ENCODE measurements around the gene ARHGEF19. TPM values are rescaled to one million over a fixed set of nuclear protein-coding genes. Genes with fewer than 3 reads are reported as not detected.

ARHGEF19 gene
- total RNA-seq, 1 experiment from 2014 or later, result 13.8 TPM

DNA sequence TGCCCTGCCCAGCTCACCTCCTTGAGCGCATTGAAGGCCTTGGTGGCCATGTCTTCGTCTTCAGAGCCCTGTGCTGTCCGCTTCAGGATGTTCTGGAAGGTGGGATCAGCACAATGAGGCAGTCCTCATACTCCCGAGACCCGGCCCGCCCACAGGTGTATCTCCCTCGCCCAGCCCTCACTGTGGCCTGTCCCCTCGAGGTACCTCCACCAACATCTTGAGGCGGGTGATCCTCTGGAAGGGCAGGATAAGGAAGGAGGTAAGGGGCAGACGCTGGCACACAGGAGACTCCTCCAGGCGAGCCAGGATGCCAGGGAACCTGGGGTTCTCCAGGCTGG lies 7.1 kb downstream of the ARHGEF19 start:
- ChIA-PET CTCF (interaction anchor here (0.7 kb wide), 1 partner anchor 11 kb away, joined by 4 read pairs; no protein-coding TSS in a partner anchor), POLR2A (ENCODE audit: unreplicated experiment) (no interaction called here)
- Histone ChIP-seq H3K4me1 (ENCODE audit: insufficient read depth, low read length) (peaks cover 12% of the 10 kb centered on the region), H3K36me3 (ENCODE audit: low read depth, low read length) (no peaks in the 10 kb centered on the region), H2AFZ (ENCODE audit: low read length) (no peak overlapping the region), H3K27ac (ENCODE audit: low read length) (no peak overlapping the region), H4K20me1 (ENCODE audit: low read length) (no peaks in the 10 kb centered on the region), H3K9ac (ENCODE audit: low read length) (no peak overlapping the region), H3K27me3 (ENCODE audit: low read length) (no peaks in the 10 kb centered on the region), H3K9me2 (replicated peaks; ENCODE audit: low read length) (no peaks in the 10 kb centered on the region), H3K4me2 (ENCODE audit: low read length) (no peak overlapping the region), H3F3A (ENCODE audit: low read length, unreplicated experiment) (no peaks in the 10 kb centered on the region), H3K9me3 (ENCODE audit: low read length) (no peaks in the 10 kb centered on the region), H3K79me2 (ENCODE audit: low read length) (peaks cover 6% of the 10 kb centered on the region; the same call in 1 of the 2 replicates), H3K4me3 (ENCODE audit: low read length) (no peak overlapping the region)
- DNase-seq (no peak), ATAC-seq (no peak)
- no TSS peak for BruUV-seq (replicated peaks)
- TF ChIP-seq, protein P1, sequence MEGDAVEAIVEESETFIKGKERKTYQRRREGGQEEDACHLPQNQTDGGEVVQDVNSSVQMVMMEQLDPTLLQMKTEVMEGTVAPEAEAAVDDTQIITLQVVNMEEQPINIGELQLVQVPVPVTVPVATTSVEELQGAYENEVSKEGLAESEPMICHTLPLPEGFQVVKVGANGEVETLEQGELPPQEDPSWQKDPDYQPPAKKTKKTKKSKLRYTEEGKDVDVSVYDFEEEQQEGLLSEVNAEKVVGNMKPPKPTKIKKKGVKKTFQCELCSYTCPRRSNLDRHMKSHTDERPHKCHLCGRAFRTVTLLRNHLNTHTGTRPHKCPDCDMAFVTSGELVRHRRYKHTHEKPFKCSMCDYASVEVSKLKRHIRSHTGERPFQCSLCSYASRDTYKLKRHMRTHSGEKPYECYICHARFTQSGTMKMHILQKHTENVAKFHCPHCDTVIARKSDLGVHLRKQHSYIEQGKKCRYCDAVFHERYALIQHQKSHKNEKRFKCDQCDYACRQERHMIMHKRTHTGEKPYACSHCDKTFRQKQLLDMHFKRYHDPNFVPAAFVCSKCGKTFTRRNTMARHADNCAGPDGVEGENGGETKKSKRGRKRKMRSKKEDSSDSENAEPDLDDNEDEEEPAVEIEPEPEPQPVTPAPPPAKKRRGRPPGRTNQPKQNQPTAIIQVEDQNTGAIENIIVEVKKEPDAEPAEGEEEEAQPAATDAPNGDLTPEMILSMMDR (conservative IDR thresholded peaks at IDR 0.05; ENCODE audit: low read depth, low read length), result no peak; the same call in 1 of the 2 replicates
- no peak for TF ChIP-seq EZH2phosphoT487 (IDR thresholded peaks at IDR 0.05; ENCODE audit: borderline replicate concordance, low read length)
- no peak for TF ChIP-seq EZH2 (IDR thresholded peaks at IDR 0.05; ENCODE audit: low read length, unreplicated experiment)
- intact Hi-C loops (cut with micrococcal nuclease), result loop anchor here (5.0 kb wide), 1 partner anchor 37 kb away; no protein-coding TSS in a partner anchor

DNA sequence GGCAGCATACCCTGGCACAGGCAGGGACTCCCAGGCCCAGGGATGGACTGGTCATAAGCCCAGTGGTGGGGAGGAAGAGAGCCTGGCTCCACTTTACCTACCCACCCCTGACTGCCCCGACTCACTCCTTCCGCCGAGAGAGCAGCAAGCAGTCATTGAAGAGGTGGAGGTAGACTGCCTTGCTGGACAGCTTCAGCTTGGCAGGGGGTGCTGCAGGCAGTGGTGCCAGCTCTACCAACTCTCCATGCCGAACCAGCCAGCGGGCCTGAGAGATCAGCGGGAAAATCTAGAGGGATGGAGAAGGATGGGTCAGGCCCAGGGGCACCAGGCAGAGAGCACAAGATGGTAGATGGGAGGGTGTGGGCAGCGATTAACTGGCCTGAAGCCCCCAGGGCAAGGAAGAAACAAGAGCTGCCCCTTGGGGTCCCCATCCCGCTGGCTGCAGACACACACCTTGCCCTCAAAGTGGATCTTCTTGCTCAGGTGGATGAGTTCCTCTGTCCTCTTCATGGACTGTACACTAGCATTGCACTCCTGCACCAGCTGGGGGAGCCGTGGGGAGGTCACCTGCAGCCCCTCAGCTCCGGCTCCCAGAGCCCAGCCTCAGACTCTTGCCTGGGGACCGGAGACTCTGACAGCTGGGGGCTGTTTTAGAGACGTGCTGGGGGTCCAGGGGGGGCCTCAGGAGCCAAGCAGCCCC lies 7.7 kb downstream of the ARHGEF19 start:
- ChIA-PET CTCF (interaction anchor here (0.7 kb wide), 1 partner anchor 12 kb away, joined by 4 read pairs; no protein-coding TSS in a partner anchor), POLR2A (ENCODE audit: unreplicated experiment) (no interaction called here)

More for the DNA sequence above, 7.7 kb downstream of the ARHGEF19 start:
- intact Hi-C loops (cut with micrococcal nuclease), result loop anchor here (5.0 kb wide), 1 partner anchor 38 kb away; no protein-coding TSS in a partner anchor
- ATAC-seq (no peak), DNase-seq (peak; percentile 35)
- no peaks in the 10 kb centered on the region for H3K27me3 ChIP-seq (ENCODE audit: low read length)
- H3K4me1 ChIP-seq (ENCODE audit: insufficient read depth, low read length), result peaks cover 12% of the 10 kb centered on the region
- no peaks in the 10 kb centered on the region for H3K9me2 ChIP-seq (replicated peaks; ENCODE audit: low read length)
- H3K27ac ChIP-seq (ENCODE audit: low read length), result no peak overlapping the region
- no peak overlapping the region for H3K9ac ChIP-seq (ENCODE audit: low read length)
- H2AFZ ChIP-seq (ENCODE audit: low read length), result no peak overlapping the region
- no peak overlapping the region for H3K4me2 ChIP-seq (ENCODE audit: low read length)
- no peak overlapping the region for H3K4me3 ChIP-seq (ENCODE audit: low read length)
- TF ChIP-seq, protein P1 (conservative IDR thresholded peaks at IDR 0.05; ENCODE audit: low read depth, low read length), result peak; percentile 58
- no peak for TF ChIP-seq EZH2 (IDR thresholded peaks at IDR 0.05; ENCODE audit: low read length, unreplicated experiment)
- no peak for TF ChIP-seq EZH2phosphoT487 (IDR thresholded peaks at IDR 0.05; ENCODE audit: borderline replicate concordance, low read length)
- no peaks in the 10 kb centered on the region for H4K20me1 ChIP-seq (ENCODE audit: low read length)
- H3K79me2 ChIP-seq (ENCODE audit: low read length), result peaks cover 6% of the 10 kb centered on the region; the same call in 1 of the 2 replicates
- no peaks in the 10 kb centered on the region for H3F3A ChIP-seq (ENCODE audit: low read length, unreplicated experiment)
- H3K36me3 ChIP-seq (ENCODE audit: low read depth, low read length), result no peaks in the 10 kb centered on the region
- BruUV-seq (replicated peaks), result no TSS peak
- no peaks in the 10 kb centered on the region for H3K9me3 ChIP-seq (ENCODE audit: low read length)
